ENCODE results near the gene CFAP100.

CFAP100 gene

DNA sequence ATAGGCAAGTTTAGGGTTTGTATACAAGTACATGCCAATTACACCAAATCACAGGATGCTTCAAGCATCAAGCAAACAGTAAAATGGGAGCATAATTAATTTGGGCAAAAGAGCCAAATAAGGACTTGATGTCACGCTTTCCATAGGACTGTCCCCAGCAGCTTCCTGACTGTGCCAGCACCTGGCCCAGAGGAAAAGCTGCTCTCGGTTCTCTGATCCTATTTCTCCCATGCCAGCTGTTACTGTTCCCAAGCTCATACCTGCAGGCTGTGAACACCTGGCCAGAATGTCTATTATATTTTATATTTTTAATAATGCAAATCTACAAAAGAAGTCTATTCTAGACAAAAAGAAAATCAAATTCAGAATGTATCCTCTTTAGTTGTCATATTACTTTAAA is 68.8 kb downstream of the CFAP100 start:
- no peak for DNase-seq (ENCODE audit: low read depth)

DNA sequence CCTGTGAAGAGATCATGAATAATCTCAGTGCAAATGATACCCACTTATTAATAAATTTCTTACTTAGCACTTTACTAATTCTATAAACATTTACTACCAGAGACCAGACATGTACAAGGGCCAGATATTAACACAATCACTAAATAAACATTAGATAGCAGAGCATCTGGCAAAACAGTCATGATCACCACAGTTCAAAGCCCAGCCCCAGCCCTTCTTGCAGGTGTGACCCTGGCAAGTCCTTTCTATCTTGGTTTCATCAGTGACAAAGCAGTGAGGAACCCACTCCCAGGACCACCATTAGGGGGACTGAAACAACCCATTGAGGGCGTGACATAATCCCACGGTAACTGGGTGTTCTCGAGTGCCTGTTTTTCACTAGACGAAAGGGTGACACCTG is 69.4 kb downstream of the CFAP100 start:
- no peak for DNase-seq (ENCODE audit: low read depth)

DNA sequence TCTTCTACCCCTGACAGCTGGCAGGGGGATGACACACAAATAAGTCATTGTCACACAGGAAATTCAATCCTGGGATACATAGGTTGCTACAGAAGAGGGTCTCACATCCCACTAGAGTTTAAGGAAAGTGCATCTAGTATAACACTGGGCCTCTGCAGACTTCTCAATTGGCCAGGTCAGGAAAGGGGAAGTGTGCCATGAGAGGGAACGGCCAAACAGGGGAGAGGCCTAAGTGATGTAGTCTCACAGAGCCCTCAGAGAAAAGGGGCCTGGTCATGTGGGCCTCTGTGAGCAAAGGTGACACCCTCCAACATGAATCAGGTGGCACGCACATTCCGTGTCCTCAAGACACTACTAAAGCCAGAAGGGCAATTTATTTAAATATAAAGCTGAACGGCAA is 69.8 kb downstream of the CFAP100 start:
- DNase-seq (ENCODE audit: low read depth), result no peak

DNA sequence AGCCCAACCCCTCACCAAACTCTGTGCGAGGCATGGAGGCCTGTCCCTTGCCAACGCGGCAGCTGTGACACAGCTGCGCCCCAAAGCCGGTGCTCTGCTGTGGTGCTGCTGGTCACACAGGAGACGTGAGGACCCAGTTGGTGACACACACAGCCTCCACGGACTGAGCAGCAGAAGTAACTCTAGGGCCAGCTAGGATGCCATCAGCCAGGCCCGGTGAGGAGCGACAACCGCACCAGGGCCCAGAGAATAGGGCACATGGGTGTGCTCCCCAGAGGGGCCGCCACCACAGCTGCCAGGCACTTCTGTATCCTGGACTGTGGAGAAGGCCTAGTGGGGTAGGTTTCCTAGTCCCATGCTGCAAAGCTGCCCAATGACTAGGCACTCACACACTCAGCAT is 70.3 kb downstream of the CFAP100 start:
- DNase-seq (ENCODE audit: low read depth), result no peak

DNA sequence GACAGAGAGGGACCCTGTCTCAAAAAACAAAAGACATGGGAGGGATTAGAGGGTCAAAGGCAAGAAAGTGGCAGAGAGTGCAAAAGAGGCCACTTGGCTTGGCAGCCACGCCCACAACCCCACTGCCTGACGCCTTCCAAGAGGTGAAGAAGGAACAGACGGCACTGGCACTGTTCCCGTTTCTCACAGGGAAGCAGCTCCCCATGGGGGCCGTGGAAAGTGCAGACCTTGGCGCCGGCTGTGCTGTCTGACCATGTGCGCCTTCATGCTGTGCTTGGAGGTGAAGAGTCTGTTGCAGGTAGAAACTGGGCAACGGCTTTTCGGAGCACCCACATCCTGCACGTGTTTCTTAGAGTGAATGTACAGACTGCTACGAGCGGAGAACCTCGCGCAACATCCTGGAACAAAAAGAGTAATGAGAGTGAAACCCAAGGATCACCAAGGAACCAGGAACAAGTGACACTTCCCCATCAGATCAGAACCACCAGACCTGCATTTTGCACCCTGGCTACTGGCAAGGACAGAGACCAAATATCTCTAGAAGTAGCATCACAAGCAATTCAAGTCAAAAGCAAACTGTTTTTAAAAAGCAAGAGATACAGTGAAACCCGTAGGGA is 71.3 kb downstream of the CFAP100 start:
- no peak for DNase-seq (ENCODE audit: low read depth)

DNA sequence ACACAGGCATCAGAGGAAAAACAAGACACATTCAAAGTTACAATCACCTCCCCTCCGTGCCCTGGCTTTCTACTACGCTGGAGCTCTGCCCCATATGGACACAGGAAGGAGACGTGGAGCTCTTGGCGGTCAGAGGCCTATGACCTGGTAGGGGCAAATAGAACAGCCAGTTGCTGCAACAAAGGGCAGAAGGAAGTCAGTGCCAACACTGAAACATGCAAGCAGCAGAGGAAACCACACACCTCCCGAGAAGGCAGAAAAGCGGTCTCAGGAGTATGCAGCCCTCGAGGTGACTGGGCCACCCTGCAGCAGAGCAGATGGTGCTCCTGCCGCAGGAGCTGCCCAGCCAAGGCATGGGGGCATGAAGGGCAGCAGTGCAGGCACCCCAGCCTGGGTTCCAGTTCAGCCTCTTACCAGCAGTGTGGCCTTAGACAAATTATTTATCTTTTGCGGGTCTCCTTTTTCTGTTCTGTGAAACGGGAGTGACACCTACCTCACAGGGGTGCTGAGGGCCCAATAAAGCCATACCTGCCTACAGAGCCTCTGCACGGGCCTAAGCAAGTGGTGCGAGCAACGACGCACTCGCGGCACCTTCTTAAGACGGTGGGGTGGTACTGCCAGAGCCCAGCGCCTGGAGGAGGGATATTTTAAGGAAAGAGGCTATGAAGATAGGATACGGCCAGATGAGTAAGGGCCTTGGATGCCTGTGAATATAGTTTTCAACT is 72.3 kb downstream of the CFAP100 start:
- DNase-seq (ENCODE audit: low read depth), result no peak

DNA sequence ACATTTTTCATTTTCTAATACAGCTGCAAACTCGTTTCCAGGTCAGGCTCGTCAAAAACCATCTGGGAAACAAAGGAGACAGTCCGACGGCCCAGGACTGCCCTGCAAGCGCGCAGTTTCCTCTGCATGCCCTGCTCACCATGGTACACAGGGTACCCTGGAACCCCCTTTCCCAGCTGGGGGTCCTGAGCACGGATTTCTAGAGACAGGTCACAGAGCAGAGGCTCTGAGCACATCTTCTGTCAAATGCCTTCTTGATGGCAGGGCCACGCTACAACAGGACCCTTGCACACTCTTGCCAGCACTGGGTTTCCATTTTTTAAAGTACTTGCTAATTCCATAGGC is 72.9 kb downstream of the CFAP100 start:
- DNase-seq (ENCODE audit: low read depth), result no peak

DNA sequence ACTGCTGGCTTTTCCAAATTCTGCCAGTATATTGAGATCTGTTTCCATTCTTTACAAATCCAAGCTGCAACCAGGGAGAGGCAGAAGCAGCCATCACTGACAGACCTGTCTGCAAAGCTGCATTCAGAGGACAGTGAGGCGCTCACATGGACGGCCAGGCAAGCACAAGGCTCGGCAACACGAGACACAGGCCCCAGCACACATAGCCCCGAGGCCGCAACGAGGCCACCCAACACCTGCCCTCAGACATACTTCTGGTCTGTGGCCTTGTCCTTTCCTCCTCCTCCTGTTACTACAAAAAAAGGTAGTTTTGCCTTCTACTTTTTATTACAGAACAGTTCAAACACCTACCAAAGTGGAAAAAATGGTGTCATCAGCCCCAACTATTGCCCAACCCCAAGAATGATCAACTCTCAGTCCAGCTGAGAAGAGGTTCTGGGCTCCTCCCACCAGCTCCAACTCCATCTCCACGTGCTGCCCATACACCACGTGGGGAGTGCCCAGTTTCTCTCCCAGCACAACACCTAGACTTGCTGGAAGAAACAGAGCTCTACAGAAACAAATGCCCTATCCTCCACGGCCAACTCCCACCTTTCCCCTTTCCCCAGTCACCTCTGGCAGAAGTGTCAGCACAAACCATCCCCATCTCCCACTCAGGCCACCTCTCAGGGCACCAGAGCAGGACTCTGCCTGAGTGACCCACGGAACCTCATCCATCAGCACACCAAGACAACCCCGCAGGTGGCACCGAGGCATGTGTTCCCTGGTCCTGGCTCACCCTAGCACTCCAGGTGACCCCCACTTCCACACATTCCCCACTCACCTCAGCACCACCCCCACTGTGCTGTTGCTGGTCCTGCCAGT is 73.6 kb downstream of the CFAP100 start:
- DNase-seq (ENCODE audit: low read depth), result no peak

DNA sequence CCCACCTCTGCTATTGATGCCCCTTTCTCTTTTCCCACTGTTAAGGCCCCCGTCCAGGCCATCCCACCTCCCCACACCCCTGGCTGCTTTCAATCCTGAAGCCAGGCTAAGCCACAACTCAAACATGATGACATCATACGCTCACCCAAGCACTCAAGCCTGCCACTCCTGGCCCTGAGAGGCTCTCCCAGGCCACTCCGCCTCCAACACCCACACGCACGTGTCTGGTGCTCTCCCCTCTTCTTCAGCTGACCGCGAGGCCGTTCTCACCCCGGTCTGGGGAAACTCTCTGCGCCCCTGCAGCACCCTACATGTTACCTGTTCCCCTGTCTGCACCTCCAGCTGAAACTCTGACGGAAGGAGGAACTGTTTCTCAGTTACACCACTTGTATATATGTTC is 74.8 kb downstream of the CFAP100 start:
- DNase-seq (ENCODE audit: low read depth), result no peak

DNA sequence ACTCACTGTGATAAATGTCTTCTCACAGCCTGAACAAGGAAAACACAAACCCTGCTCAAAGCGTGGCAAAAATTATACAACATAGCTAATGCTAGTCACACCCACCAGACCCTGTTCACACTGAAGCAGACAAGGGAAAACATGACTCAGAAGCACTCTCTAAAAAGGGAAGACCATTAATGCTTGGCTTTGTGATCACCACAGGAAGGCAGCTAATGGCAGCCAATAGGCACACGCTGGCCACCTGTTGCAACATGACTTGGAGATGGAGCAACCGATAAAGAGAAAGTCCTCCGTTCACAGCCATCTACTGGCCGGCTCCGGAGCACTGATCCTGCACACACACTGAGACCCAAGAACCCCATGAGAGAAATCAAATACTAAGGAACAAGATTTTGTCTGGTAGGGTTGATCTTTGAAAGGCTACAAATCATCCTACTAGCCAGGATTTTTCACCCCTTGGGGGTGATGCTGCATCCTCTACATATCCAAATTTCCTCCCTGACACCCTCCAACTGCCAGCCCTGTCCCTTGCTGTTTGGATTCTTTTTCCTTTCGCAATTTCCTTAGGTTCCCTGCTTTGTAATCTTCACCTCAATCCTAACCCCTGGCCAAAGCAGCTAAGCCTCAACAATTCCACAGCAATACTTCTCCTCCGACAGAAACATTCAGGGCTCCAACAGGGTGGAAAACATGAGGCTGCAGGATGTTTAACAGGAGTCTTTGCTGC is 77.7 kb downstream of the CFAP100 start:
- peak; percentile 76 for DNase-seq (ENCODE audit: low read depth)

DNA sequence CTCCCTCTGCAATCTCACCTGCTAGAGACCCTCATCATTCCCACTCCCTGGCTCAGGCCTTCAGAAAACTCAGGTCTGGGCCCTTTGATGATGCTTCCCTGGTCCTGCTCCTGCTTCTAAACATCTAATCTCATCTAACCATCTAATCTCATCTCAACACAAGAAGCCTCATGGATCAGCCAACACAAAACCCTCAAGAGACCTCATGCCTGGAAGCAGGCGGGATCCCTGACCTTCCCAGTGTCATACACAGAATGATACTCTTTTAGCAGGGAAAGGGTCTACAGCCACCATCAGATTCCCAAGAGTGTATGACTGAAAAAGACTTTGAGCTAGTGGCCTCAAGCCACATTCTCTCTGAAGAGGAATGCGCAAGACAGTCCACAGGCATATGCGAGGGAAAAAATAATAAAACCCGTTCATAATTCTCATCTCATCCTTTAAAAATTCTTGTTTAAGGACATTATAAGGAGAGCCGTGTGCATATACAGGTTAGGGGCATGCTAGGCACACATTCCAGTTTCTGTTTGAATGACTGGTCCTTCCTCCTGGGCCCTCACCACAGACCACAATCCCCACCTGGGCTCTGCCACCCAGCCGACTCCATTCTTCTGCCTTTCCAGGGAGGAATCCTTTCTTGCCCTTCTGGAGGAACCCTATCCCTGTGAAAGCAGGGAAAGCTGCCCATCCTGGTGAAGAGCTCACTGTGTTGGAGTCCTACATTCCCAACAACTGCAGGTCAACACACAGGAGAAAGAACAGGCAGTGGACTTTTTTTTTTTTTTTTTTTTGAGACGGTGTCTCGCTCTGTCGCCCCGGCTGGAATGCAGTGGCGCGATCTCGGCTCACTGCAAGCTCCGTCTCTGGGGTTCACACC is 78.8 kb downstream of the CFAP100 start:
- no peak for DNase-seq (ENCODE audit: low read depth)

DNA sequence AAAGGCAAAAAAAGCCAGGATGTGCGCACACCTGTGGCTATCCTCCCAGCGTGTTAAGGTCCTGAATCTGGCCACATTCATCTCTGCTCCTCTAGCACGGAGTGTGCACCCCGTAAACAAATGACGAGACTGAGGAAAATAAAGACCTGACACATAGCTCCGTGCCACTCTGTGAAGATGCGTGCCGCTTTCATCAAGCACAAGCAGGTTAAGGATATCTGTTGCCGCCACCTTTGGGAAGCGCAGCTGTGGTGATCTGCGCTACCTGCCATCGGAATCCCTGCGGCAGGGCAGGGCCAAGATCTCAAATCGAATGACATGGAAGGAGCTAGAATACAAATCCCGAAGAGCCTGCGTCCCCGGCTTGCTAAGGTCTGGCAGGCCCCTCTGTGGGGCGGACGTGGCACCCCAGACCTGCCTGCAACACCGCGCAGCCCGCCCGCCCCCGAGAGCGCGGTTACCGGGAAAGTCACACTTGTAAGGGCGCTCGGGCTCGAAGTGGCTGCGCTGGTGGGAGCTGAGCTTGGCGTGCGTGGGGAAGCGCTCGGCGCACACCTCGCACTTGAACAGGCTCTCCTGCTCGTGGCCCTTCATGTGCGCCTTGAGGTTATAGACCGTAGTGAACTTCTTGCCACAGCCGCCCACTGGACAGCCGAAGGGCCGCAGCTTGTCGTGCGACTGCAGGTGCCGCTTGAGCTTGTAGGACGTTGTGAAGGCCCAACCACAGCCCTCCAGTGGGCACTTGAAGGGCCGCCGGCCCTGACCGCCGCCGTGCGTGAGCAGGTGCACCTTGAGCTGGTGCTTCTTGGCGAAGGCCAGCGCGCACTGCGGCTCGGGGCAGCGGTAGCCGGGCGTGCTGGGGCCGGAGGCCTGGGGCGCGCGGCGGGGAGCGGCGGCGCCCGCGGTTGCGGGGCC is 80.0 kb downstream of the CFAP100 start:
- DNase-seq (ENCODE audit: low read depth), result no peak

DNA sequence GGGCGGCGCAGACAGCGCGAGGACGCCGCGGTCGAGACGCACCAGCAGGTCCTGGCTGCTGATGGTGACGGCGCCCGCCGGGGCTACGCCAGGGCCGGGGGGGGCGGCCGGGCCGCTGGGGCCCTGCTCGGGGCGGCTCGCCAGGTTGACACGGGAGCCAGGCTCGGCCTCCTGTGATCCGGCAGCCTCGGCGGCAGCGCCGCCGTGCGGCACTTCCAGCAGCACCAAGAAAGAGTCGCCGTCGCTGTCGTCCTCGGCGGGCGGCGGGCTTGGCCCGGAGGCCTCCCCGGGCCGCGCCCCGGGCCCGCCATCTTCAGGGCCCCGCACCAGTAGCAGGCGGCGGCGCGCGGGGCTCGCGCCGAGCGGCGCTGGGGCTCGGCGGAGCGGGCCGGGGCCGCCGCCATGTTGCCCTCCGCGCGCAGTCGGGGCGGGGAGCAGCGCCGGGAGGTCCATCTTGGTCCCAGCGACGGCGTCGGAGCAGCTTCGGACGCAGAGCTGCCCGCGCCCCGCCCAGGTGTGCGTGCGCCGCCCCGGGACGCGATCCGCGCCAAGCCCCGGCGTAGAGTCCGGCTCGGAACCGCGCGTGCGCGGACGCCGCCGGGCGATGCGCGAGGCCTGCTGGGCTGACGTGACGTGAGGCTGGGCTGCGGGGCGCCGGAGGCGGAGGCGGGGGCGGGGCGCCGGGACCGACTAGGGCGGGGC is 80.9 kb downstream of the CFAP100 start, which contains the start of gene ZXDC:
Gene ZXDC, minus strand, starts transcription at position 479 of the 702 bp plus-strand sequence. Its CDS starts 26 bp downstream, at position 453.
- peak; percentile 45 for DNase-seq (ENCODE audit: low read depth)

DNA sequence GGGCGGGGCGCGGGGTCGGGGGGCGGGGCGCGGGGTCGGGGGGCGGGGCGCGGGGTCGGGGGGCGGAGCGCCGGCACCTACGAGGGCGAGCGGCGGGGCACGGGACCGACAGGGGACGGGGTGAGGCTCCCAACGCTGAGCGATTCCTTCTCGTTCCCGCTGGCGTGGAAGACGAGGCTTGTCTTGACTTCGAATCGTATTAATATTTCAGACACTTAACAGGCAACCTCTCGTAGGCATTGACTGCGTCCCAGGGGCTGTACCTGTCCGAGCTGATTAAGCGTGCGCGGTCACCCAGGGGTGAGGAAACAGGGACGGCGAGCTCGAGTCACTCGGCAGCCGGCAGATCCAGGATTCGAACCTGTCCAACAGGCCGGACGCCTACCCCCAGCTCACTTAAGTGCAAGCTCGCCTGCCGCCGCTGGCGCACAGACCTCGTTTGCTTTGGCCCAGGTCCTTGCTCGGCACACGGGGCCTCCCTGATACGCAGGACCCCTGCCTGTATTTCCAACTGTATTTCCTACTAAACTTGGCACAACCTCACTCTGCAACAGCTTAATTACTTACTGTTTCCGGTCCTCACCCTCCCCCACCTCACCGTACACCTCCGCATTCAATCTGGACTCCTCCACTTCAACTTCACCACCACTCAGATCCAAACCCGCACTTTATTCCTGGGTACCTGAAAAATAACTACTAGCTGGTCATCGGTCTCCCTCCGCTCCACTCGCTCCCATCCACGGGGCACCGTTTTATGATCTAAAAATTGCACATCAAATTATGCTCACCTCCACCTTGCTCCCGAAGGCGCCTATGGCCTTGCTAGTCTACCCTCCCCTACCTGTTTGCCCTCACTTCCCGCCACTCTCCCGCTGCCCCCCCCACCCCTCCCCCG is 81.7 kb downstream of the CFAP100 start:
- no peak for DNase-seq (ENCODE audit: low read depth)

DNA sequence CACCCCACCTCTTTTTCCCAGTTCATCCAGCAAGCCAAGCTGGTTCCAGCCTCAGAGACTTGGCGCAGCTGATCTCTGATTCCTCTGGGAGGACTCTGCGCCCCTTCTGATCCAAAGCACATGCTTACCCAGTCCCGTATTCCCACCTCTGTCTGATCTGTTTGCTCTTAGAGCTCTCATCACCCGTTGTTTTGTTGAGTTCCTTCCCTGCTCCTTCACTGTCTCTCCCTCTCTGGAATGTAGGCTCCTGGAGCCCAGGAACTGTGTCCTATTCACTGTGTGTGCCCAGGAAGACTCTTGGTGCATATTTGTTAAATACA is 82.3 kb downstream of the CFAP100 start:
- no peak for DNase-seq (ENCODE audit: low read depth)

DNA sequence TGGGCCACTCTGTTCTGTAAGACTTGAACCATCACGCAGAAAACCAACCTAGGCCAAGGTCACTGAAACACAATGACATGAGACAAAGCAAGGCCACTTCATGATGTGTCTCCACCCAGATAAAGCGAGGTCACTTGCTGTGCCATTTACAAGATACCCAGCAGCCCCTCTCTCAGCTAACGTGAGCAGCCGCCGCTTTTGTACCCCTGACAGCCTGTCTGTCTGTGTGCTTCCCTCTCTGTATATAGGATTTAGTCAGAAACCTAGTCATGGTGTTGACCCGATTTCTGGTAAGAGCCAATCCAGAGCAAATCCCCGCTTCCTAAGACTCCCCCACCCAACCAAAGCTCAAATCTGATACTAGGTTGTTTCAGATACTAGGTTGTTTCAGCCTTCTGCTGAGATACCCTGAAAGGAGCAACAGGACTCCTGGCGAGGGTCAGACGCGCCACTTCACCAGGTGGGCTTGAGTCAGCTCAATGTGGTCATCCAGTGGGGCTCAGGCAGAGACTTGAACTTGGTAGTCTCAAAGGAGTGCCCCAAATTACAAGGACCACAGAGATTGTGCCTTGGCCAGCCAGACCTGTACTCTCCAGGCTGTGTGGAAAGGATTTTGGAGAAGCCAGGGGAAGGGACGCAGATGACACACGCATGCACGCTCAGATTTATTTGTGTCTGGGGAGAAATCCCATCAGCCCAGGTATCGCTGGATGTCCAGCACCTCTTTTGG is 84.0 kb downstream of the CFAP100 start:
- DNase-seq (ENCODE audit: low read depth), result no peak

DNA sequence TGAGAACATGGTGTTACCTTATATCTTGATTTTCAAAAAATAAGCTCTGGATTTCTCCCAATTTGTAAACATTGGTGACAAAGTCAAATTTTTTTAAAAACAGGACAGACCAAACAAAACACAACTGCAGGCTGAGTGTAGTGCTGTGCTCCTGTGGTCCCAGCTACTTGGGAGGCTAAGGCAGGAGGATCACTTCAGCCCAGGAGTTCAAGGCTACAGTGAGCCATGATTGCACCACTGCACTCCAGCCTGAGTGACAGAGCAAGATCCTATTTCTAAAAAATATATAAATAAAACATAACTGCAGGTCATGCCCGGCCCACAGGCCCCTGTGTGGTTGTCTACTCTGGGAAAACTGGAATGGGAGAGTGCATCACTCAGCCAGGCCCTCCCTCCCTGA is 84.9 kb downstream of the CFAP100 start:
- no peak for DNase-seq (ENCODE audit: low read depth)

DNA sequence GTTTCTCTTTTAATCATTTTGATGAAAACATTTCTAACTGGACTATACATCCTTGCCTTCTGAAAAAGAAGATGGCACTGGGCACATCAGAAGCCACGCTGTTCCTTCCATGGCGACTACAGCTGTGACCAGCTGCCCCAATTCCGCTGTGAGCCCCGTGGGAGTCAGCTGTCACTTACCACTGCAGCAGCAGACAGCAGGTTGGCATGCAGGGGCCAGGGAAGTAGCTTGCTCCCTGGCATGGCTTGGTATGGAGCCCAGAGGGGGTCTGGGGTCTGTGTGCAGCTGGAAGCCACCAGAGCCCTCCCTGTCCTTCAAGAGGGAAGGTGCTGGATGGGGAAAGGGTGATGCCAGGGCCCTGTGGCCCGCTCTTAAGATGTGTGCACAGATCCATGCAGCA is 85.5 kb downstream of the CFAP100 start:
- no peak for DNase-seq (ENCODE audit: low read depth)

All from non-pigmented ciliary epithelial cell (primary cell).